ENCODE measurements around the gene ZNF638.

The ZNF638 gene

DNA sequence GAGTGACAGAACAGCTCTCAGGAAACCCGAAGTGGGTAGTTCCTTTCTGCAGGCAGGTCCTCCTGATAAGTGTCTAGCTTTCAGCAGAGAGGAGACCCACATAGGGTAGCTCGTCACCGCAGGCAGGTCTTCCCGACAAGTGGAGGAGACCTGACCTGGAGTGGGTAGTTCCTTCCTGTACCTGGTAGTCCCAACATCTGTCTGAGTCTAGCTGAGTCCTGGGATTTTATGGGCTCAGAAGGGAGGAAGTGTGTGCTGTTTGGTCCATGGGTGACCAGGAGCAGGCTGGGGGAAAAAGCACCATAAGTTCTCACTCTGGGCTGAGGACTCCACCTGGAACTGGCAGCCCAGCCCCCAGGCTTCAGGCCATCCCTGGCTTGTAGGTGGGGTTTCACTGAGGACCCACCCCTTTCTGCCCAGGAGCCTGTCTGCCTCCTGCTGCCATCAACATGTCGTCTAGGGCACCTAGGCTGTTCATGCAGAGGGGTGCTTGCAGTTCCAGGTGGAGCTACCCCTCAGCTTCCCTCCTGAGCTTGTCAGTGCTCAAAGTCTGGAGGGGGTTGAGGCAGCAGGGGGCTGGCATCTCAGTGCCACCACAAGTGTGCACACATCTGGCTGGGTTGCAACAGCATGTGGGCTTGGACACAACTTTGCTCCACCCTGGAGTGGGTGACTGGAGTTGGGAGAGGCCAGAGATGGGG, 131.2 kb downstream of the ZNF638 start:
- Histone ChIP-seq H3K4me3 (ENCODE audit: extremely low read depth, insufficient read depth, low read length, poor library complexity, severe bottlenecking) (no peak overlapping the region), H3K4me1 (ENCODE audit: control insufficient read depth, insufficient read depth, low read length, poor library complexity, severe bottlenecking) (peaks cover 18% of the 10 kb centered on the region), H3K9me3 (ENCODE audit: control insufficient read depth, low read length) (peaks cover 4% of the 10 kb centered on the region), H3K27ac (ENCODE audit: low read depth, low read length, severe bottlenecking) (no peak overlapping the region), H3K36me3 (ENCODE audit: control insufficient read depth, insufficient read depth, low read length) (no peaks in the 10 kb centered on the region)
- 77 to 89% methylated on average over 1 to 5 of the region's 5 CpGs for WGBS, 2 experiments (ENCODE audit: insufficient coverage in 2 of 2)

DNA sequence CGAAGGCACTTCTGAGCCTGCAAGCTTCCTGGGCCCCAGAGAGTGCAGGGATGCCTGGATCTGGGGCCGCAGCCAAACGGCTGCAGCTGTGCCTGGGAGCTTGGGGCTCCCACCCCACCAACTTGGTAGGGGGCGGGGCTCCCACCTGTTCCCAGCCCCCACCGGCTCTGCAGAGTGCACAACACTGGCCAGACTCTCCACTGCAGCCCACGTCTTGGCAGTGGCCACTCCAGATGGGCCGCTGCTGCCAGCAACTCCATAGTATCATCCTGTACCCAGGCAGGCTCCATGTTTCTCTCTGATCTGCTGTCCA, 131.7 kb downstream of the ZNF638 start:
- Histone ChIP-seq H3K9me3 (ENCODE audit: control insufficient read depth, low read length) (peaks cover 4% of the 10 kb centered on the region), H3K4me1 (ENCODE audit: control insufficient read depth, insufficient read depth, low read length, poor library complexity, severe bottlenecking) (peaks cover 18% of the 10 kb centered on the region)
- WGBS, 2 experiments (ENCODE audit: insufficient coverage in 2 of 2): 81 to 94% methylated on average over 7 of the region's 7 CpGs

DNA sequence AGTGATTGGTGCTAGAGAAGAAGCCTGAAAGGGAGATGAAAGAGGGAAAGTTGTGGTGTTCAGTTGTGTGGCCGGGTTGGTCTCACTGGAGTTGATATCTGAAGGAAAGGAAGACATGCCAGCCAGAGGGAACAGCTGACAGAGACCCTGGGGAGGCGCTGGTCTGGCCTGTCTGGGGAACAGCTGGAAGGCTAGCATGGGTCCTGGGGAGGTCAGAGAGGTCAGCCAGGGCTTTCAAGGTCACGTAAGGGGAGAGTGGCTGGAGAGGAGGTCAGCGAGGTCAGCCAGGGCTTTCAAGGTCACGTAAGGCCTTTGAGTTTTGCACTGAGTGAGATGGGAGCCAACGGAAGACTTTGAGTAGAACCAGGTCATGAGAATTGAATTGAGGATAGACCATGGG, 132.8 kb downstream of the ZNF638 start:
- WGBS, 2 experiments (ENCODE audit: insufficient coverage in 2 of 2): 93 to 96% methylated on average over 6 of the region's 6 CpGs

More for the DNA sequence above, 131.7 kb downstream of the ZNF638 start:
- no peaks in the 10 kb centered on the region for H3K36me3 ChIP-seq (ENCODE audit: control insufficient read depth, insufficient read depth, low read length)
- H3K27ac ChIP-seq (ENCODE audit: low read depth, low read length, severe bottlenecking): no peak overlapping the region
- no peak overlapping the region for H3K4me3 ChIP-seq (ENCODE audit: extremely low read depth, insufficient read depth, low read length, poor library complexity, severe bottlenecking)

DNA sequence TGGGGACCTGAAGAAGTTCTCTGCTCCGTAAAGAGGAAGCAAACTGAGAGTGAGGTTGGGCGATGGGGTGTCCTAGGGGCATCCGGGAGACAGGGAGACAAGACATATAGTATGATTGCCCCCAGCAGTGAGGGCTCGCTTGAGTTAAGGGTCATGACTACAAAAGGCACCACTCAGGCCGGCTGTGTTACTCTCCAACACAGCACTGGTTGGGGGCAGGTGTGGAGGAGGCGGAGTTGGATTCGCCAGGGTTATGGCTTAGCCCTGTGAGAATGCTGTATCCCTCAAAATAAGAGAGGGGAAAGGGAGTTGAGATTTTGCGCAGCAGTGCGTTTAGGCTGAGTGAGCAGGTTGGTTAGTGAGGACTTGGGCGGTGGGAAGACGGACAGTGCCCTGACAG, 133.8 kb downstream of the ZNF638 start:
- 73 to 82% methylated on average over 8 to 11 of the region's 11 CpGs for WGBS, 2 experiments (ENCODE audit: insufficient coverage in 2 of 2)
- peaks cover 4% of the 10 kb centered on the region for H3K9me3 ChIP-seq (ENCODE audit: control insufficient read depth, low read length)
- H3K36me3 ChIP-seq (ENCODE audit: control insufficient read depth, insufficient read depth, low read length): no peaks in the 10 kb centered on the region
- H3K27ac ChIP-seq (ENCODE audit: low read depth, low read length, severe bottlenecking): no peak overlapping the region
- no peak overlapping the region for H3K4me3 ChIP-seq (ENCODE audit: extremely low read depth, insufficient read depth, low read length, poor library complexity, severe bottlenecking)
- peaks cover 14% of the 10 kb centered on the region for H3K4me1 ChIP-seq (ENCODE audit: control insufficient read depth, insufficient read depth, low read length, poor library complexity, severe bottlenecking)

More for the DNA sequence above, 132.8 kb downstream of the ZNF638 start:
- Histone ChIP-seq H3K4me1 (ENCODE audit: control insufficient read depth, insufficient read depth, low read length, poor library complexity, severe bottlenecking) (peaks cover 17% of the 10 kb centered on the region), H3K4me3 (ENCODE audit: extremely low read depth, insufficient read depth, low read length, poor library complexity, severe bottlenecking) (no peak overlapping the region), H3K27ac (ENCODE audit: low read depth, low read length, severe bottlenecking) (no peak overlapping the region), H3K9me3 (ENCODE audit: control insufficient read depth, low read length) (peaks cover 4% of the 10 kb centered on the region), H3K36me3 (ENCODE audit: control insufficient read depth, insufficient read depth, low read length) (no peaks in the 10 kb centered on the region)

DNA sequence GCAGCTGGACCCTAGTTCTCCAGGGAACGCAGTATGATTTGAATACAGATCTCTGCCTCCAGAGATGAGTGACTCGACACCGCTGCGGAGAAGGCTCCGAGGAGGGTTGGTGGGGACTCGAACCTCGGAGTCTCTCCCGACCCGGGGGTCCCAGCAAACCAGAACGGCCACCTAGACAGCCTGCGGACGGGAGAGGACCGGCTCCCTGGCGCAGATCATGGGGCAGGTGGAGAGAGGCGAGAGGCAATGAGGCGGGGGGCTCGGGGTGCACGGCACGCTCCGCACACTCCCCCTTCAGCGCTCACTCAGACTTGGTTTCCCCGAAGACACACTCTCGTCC, 134.3 kb downstream of the ZNF638 start:
- no peak overlapping the region for H3K27ac ChIP-seq (ENCODE audit: low read depth, low read length, severe bottlenecking)
- peak overlapping the region; percentile 61 for H3K4me3 ChIP-seq (ENCODE audit: extremely low read depth, insufficient read depth, low read length, poor library complexity, severe bottlenecking)
- peaks cover 4% of the 10 kb centered on the region for H3K9me3 ChIP-seq (ENCODE audit: control insufficient read depth, low read length)
- 16 to 24% methylated on average over 15 to 16 of the region's 23 CpGs for WGBS, 2 experiments (ENCODE audit: insufficient coverage in 2 of 2)
- peaks cover 11% of the 10 kb centered on the region for H3K4me1 ChIP-seq (ENCODE audit: control insufficient read depth, insufficient read depth, low read length, poor library complexity, severe bottlenecking)
- H3K36me3 ChIP-seq (ENCODE audit: control insufficient read depth, insufficient read depth, low read length): no peaks in the 10 kb centered on the region

DNA sequence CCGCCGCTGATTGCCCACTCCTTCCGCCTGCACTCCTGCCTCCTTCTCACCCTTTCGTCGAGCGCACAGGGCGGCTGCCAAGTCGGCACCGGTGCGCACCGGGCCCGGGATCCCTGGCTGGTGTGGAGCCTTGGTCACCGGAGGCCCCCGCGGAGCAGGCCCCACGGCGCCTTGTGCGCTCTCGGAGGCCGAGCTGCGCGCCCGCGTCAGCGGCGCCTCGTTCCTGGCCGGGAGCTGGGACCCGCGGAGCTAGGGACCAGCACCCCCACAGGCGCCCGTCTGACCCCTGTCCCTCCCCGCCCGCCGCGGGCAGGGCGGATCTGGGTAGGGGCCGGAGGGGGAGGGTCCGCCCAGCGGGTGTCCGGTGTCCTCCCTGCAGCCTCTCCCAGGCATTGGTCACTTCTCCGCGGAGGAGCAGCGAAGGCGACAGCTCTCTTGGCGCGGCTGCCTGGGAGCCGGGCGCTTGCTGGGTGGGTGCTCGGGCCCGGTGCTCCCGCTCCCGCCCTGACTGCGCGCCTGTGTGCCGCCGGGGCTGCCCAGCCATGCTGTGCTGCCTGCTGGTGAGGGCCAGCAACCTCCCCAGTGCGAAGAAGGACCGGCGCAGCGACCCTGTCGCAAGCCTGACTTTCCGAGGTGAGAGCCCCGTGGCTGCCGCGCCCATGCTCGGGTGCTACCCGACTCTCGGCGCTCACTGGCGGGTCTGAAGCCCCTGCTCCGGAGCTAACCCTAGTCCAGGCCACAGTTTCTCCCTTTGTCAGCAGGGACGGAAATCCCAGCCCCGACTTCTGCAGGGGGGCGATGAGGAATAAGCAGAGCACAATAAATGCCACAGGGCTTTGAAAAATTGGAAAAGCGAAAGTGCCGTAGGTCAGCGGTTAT, 135.0 kb downstream of the ZNF638 start:
- peak overlapping the region; percentile 61 for H3K4me3 ChIP-seq (ENCODE audit: extremely low read depth, insufficient read depth, low read length, poor library complexity, severe bottlenecking)
- H3K9me3 ChIP-seq (ENCODE audit: control insufficient read depth, low read length): peaks cover 4% of the 10 kb centered on the region
- no peaks in the 10 kb centered on the region for H3K36me3 ChIP-seq (ENCODE audit: control insufficient read depth, insufficient read depth, low read length)
- peaks cover 11% of the 10 kb centered on the region for H3K4me1 ChIP-seq (ENCODE audit: control insufficient read depth, insufficient read depth, low read length, poor library complexity, severe bottlenecking)
- WGBS, 2 experiments (ENCODE audit: insufficient coverage in 2 of 2): 1% methylated on average over 64 to 78 of the region's 78 CpGs
- no peak overlapping the region for H3K27ac ChIP-seq (ENCODE audit: low read depth, low read length, severe bottlenecking)

DNA sequence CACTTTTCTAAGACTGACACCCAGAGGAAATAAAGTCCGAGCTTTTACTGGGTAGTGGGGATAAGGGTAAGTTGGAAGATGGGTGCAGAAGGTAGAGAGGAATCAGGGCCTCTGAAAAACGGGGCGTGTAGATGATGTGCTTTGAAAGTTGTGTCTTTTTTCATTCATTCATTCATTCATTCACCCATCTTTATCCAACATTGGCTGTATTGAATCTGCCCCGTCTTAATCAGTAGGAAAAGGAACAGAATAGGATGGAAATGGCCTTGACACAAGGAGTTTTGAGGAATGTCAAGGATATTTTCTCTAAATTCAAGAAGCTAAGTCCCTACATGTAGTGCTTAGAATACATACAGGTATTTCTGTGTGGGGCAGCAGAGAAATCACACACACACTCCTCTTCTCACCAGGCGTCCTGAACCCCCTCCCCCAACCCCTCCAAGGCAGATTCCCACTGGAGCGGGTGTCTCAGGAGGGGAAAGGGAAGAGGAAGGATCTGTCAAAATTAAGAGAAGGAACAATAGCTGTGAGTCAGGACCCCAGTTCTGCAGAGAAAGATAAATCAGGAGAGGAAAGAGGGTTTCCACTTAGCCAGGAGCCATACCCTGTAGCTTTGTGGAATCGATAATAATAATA, 135.7 kb downstream of the ZNF638 start:
- H3K27ac ChIP-seq (ENCODE audit: low read depth, low read length, severe bottlenecking): no peak overlapping the region
- peaks cover 4% of the 10 kb centered on the region for H3K9me3 ChIP-seq (ENCODE audit: control insufficient read depth, low read length)
- H3K4me1 ChIP-seq (ENCODE audit: control insufficient read depth, insufficient read depth, low read length, poor library complexity, severe bottlenecking): peaks cover 11% of the 10 kb centered on the region
- WGBS, 2 experiments (ENCODE audit: insufficient coverage in 2 of 2): 0% methylated on average over 1 of the region's 7 CpGs
- H3K36me3 ChIP-seq (ENCODE audit: control insufficient read depth, insufficient read depth, low read length): no peaks in the 10 kb centered on the region
- peak overlapping the region; percentile 61 for H3K4me3 ChIP-seq (ENCODE audit: extremely low read depth, insufficient read depth, low read length, poor library complexity, severe bottlenecking)

DNA sequence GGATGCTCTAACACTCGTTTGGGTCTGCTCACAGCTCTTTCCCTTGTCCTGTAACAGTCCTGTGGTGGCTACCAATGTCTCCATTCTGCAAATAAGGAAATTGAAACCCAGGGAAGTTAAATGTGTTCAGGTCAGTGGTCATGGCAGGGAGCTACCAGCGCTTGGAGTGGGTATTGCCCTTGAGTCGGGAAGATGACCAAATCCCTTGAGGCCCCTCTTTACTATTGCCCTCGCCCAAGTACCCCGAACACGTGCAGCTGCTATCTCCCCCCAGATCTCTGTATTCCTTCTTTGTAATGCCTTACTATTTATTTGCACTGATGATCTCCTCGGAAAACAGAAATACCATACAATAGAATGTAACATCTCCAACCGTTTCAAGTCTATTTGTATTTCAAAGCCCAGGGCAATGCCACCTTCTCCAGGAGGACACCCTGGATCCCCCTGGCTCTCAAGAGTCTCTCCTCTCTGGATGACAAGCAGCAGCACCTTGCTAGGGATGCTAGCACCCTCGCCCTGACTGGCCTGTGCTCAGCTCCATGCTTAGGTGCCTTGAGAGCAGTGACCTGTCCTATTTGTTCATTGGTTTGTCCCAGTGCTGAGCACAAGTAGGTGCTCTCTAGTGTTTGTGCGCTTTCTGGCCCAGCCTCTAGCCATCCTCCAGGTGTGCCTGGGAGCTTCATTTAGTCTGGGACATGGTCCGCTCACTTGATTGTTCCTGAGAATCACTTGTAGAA, 136.9 kb downstream of the ZNF638 start:
- H3K36me3 ChIP-seq (ENCODE audit: control insufficient read depth, insufficient read depth, low read length): no peaks in the 10 kb centered on the region
- no peak overlapping the region for H3K27ac ChIP-seq (ENCODE audit: low read depth, low read length, severe bottlenecking)
- no peaks in the 10 kb centered on the region for H3K9me3 ChIP-seq (ENCODE audit: control insufficient read depth, low read length)
- 78 to 87% methylated on average over 10 to 11 of the region's 11 CpGs for WGBS, 2 experiments (ENCODE audit: insufficient coverage in 2 of 2)
- no peak overlapping the region for H3K4me3 ChIP-seq (ENCODE audit: extremely low read depth, insufficient read depth, low read length, poor library complexity, severe bottlenecking)
- peaks cover 11% of the 10 kb centered on the region for H3K4me1 ChIP-seq (ENCODE audit: control insufficient read depth, insufficient read depth, low read length, poor library complexity, severe bottlenecking)

DNA sequence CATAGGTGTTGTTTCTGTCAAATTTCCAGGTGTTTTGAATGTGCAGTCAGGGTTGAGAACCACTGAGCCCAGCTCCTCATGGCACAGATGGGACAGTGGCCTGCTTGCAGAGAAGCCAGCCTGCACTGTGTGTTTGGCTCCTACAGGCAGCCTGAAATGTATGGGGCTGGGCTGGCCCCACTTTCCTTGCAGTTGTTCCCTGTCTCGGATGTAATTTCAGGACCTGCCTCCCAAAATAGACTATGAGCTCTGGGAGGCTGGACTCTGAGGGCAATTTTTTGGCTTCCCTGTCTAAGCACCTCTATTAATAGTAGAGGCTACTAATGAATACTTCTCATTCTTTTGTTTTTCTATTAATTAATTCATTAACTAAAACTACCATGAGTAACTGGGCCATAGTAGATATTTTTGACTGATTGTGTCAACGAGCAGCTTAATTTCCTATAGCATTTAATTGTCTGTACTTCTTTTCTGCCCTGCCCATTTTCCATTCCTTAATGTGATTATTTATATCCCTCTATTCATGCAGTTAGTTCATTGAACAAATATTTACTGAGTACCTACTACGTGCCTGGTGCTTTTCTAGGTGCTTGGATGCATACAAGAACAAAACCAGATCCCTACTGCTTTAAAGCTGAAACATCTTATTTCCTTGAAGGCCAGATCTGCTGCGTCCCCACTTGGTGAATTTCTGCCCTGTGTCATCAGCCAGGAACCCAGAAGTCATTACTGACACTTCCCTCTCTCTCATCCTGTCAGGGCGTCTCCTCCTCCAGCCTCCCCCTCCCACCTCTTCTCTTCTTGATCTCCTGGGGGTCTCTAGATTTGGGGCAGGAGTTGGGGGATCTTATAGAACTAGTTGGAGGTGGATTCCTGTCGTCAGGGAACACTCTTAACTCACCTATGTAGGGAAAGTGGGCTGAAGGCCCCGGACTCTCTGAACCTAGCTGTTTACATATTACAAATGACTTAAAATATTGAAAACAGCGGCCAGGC, 138.1 kb downstream of the ZNF638 start:
- no peaks in the 10 kb centered on the region for H3K9me3 ChIP-seq (ENCODE audit: control insufficient read depth, low read length)
- no peaks in the 10 kb centered on the region for H3K36me3 ChIP-seq (ENCODE audit: control insufficient read depth, insufficient read depth, low read length)
- no peak overlapping the region for H3K4me3 ChIP-seq (ENCODE audit: extremely low read depth, insufficient read depth, low read length, poor library complexity, severe bottlenecking)
- peaks cover 12% of the 10 kb centered on the region for H3K4me1 ChIP-seq (ENCODE audit: control insufficient read depth, insufficient read depth, low read length, poor library complexity, severe bottlenecking)
- 79 to 92% methylated on average over 3 of the region's 8 CpGs for WGBS, 2 experiments (ENCODE audit: insufficient coverage in 2 of 2)
- H3K27ac ChIP-seq (ENCODE audit: low read depth, low read length, severe bottlenecking): no peak overlapping the region
